ENCODE results near the gene TBKBP1. TPM values are rescaled to one million over a fixed set of nuclear protein-coding genes. Genes with fewer than 3 reads are reported as not detected.

The TBKBP1 gene
- total and polyA plus RNA-seq, 9 of the 15 experiments (the other 6 are each of a cell fraction or from before 2014, with no cell fraction given): 0.03 to 15.6 (median 6.8) TPM

- POLR2A ChIA-PET: interaction anchor here (1.0 to 1.3 kb wide), 4 partner anchors 8 to 125 kb away, joined by 3 to 4 read pairs (median 4); partner anchors contain the start of gene OSBPL7
- peak; percentile 15; the same call in 1 of the 2 replicates for TF ChIP-seq ZNF263 (CRISPR knock-in tag; IDR thresholded peaks at IDR 0.05; ENCODE audit: borderline replicate concordance)
- TF ChIP-seq CBX5 (IDR thresholded peaks at IDR 0.05; ENCODE audit: borderline replicate concordance, low read depth): no peak
- TF ChIP-seq ZFP36 (IDR thresholded peaks at IDR 0.05; ENCODE audit: low read depth, low read length, partially characterized antibody): peak; percentile 42
- CTCF ChIA-PET (ENCODE audit: low intra/inter-chr PET ratio): interaction anchor here (0.6 kb wide), 1 partner anchor 93 kb away, joined by 3 read pairs; no protein-coding TSS in a partner anchor
- ATAC-seq (no peak), FAIRE-seq (no peak), DNase-seq (ENCODE audit: extremely low read depth in 1 of 4, low spot score in 3 of 4) (no peak)
- no peaks in the 10 kb centered on the region for H3K27me3 ChIP-seq (ENCODE audit: control insufficient read depth in 2 of 2, insufficient read depth in 2 of 2, low read length in 2 of 2)
- no peak overlapping the region for H2AFZ ChIP-seq (ENCODE audit: low read depth, low read length)
- no peaks in the 10 kb centered on the region for H4K20me1 ChIP-seq (replicated peaks; ENCODE audit: control insufficient read depth, insufficient read depth, low read length)
- intact Hi-C loops (cut with micrococcal nuclease) (loop anchor here (5.0 kb wide), 1 partner anchor 105 kb away; no protein-coding TSS in a partner anchor), in situ Hi-C loops (cut with MboI) (no loop called here)
- no peaks in the 10 kb centered on the region for H3K9me1 ChIP-seq (ENCODE audit: control insufficient read depth, insufficient read depth, low read length)
- no TSS peak for BruUV-seq (replicated peaks)
- H3K9ac ChIP-seq (ENCODE audit: insufficient read depth in 1 of 2, low read depth in 2 of 2, low read length in 2 of 2): no peak overlapping the region
- peaks cover 5% of the 10 kb centered on the region; the same call in 2 of the 3 replicates for H3K79me2 ChIP-seq (ENCODE audit: control insufficient read depth, insufficient read depth, low read length)
- H3K4me3 ChIP-seq: no peak overlapping the region
- H3K9me3 ChIP-seq (replicated peaks; ENCODE audit: control insufficient read depth, insufficient read depth, low read depth, low read length): no peaks in the 10 kb centered on the region
- H3K36me3 ChIP-seq (ENCODE audit: control insufficient read depth, insufficient read depth, low read length): peaks cover 9% of the 10 kb centered on the region; the same call in 1 of the 3 replicates
- H3K27ac ChIP-seq (ENCODE audit: extremely low read depth, low read depth, low read length): no peak overlapping the region
- 68% methylated on average over 11 of the region's 11 CpGs for WGBS (ENCODE audit: insufficient coverage, low coverage, missing lambda C conversion rate)
- H3K4me1 ChIP-seq (replicated peaks in 1 of 2; ENCODE audit: control insufficient read depth in 2 of 2, insufficient read depth in 2 of 2, low read length in 2 of 2): peaks cover 19 to 53% of the 10 kb centered on the region in 2 experiments
- no peak overlapping the region for H3K4me2 ChIP-seq (ENCODE audit: insufficient read depth, low read length)
Observed at GRCh38 chr17:47696717-47697642, 3.0 kb downstream of the TBKBP1 start.
